ENCODE results near the gene ACTG1.

DNA sequence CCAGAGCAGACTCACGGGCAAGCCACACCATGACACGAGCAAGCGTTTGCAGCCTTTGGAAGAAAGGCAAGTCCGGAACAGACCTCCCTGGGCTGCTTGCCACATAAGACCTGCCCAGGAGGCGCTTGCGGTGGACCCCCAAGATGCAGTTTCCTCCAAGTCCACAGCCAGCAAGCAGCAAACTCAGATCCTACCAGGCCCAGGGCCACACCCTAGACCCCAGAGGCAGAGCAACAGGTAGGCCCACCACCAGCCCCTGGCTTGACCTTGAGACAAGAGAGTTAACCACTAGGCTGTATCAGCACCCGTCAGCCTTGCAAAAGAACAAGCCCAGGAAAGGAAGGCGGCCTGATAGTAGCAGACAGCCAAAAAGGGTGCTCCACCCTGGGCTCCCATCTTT is 37.2 kb upstream of the ACTG1 start:
- no peak for TF ChIP-seq POLR2A (IDR thresholded peaks at IDR 0.05)
- TF ChIP-seq, protein P1, sequence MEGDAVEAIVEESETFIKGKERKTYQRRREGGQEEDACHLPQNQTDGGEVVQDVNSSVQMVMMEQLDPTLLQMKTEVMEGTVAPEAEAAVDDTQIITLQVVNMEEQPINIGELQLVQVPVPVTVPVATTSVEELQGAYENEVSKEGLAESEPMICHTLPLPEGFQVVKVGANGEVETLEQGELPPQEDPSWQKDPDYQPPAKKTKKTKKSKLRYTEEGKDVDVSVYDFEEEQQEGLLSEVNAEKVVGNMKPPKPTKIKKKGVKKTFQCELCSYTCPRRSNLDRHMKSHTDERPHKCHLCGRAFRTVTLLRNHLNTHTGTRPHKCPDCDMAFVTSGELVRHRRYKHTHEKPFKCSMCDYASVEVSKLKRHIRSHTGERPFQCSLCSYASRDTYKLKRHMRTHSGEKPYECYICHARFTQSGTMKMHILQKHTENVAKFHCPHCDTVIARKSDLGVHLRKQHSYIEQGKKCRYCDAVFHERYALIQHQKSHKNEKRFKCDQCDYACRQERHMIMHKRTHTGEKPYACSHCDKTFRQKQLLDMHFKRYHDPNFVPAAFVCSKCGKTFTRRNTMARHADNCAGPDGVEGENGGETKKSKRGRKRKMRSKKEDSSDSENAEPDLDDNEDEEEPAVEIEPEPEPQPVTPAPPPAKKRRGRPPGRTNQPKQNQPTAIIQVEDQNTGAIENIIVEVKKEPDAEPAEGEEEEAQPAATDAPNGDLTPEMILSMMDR (IDR thresholded peaks at IDR 0.05) = no peak

Measured in thyroid gland (tissue), 4 donors.